ENCODE data around the gene CCL2. TPM values are rescaled to one million over a fixed set of nuclear protein-coding genes. Genes with fewer than 3 reads are reported as not detected.

CCL2 gene
- total RNA-seq, 2 donors from 2014 or later, result 30.2 to 41.8 TPM

DNA sequence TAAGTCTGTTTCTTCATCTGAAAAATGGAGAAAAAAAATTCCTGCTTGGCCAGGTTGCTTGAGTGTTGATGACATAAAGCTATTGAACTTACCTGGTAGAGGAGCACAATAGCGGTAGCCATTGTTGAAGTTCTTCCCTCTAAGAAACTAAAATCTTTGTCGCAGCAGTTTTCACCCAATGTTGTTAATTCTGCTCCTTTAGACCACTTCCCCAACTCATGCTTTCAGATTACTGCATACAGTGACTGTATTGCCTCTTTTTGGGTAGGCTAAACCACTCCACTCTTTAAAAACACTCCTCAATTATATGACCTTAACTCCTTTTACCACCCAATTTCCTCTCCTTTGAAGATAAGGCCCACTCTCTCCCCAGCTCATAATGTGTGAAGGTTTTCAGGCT lies 35.7 kb upstream of the CCL2 start:
- TF ChIP-seq, protein P1, sequence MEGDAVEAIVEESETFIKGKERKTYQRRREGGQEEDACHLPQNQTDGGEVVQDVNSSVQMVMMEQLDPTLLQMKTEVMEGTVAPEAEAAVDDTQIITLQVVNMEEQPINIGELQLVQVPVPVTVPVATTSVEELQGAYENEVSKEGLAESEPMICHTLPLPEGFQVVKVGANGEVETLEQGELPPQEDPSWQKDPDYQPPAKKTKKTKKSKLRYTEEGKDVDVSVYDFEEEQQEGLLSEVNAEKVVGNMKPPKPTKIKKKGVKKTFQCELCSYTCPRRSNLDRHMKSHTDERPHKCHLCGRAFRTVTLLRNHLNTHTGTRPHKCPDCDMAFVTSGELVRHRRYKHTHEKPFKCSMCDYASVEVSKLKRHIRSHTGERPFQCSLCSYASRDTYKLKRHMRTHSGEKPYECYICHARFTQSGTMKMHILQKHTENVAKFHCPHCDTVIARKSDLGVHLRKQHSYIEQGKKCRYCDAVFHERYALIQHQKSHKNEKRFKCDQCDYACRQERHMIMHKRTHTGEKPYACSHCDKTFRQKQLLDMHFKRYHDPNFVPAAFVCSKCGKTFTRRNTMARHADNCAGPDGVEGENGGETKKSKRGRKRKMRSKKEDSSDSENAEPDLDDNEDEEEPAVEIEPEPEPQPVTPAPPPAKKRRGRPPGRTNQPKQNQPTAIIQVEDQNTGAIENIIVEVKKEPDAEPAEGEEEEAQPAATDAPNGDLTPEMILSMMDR (IDR thresholded peaks at IDR 0.05), result no peak
- TF ChIP-seq POLR2A (IDR thresholded peaks at IDR 0.05), result no peak
- TF ChIP-seq POLR2AphosphoS5 (IDR thresholded peaks at IDR 0.05), result no peak
- H3K36me3 ChIP-seq, result no peaks in the 10 kb centered on the region
- no peak for DNase-seq (ENCODE audit: low spot score)
- no peaks in the 10 kb centered on the region for H3K27me3 ChIP-seq (replicated peaks; ENCODE audit: insufficient read depth)
- no peak overlapping the region for H3K4me3 ChIP-seq
- no peak overlapping the region for H3K27ac ChIP-seq
- WGBS, result 64% methylated on average over 2 of the region's 2 CpGs
- no peaks in the 10 kb centered on the region for H3K9me3 ChIP-seq
- intact Hi-C loops (cut with DNase I), result no loop called here
- H3K4me1 ChIP-seq (replicated peaks), result no peaks in the 10 kb centered on the region

DNA sequence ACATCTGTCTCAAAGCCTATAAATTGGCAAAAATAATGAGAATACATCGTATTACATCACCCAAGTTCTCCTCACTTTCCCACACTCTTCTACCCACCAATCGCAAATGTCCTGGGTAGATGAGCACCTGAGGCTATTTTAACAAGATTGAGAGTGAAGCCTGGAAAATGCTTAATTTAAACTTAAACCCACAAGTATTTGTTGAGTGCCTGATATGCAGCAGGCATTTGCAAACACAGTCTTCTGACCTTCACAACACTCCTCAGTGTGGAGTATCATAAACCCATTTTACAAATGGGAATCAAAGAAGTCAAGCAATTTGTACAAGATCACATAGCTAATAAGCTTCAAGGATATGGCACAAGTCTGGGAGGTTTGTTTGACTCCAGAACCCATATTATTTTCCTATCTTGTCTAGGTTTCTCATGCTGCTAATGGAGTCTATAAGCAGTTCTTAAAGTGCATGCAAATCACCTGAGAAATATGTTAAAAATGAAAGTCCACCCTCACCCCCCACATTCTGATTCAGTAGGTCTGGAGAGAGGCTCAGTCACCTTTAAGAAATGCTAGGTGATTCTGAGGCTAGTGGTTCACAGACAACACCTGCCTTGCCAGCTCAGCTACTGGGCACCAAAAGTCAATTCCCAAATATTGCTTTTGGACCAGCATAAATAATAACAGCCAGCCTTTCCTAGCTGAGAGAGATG lies 34.9 kb upstream of the CCL2 start:
- 90% methylated on average over 2 of the region's 2 CpGs for WGBS
- H3K27me3 ChIP-seq (replicated peaks; ENCODE audit: insufficient read depth), result no peaks in the 10 kb centered on the region
- TF ChIP-seq POLR2A (IDR thresholded peaks at IDR 0.05), result no peak
- no peak for TF ChIP-seq POLR2AphosphoS5 (IDR thresholded peaks at IDR 0.05)
- TF ChIP-seq, protein P1 (IDR thresholded peaks at IDR 0.05), result no peak

DNA sequence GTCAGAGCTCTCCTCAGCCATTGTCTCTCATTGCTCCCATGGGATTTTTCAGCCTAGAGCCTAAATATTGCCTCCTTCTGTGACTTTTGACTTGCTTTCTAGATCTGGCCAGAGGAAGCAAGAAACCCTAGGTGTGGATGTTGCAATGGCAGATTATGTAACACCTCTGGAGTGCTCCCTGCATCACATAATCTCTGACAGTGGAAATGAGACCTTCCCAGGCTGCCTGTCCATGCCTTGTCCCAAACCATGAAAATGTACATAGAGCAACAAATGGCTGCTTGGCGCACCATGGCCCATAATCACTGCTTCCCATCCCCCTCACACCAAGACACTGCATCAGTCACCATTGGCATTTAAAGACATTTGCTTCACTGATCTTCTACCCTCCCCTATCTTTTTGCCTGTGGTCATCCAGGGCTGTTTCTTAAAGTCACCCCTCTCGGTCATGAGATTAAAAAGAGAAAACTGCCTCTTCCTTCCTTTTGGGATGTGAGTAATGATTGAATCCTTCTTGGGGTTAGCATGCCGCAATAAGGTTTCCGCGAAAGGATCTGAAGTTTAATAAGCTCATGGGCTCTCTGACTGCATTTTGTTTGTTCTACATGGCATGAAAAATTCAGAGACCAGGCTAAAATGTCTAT lies 34.2 kb upstream of the CCL2 start:
- no peak for DNase-seq (ENCODE audit: low spot score)
- Histone ChIP-seq H3K4me1 (replicated peaks) (no peaks in the 10 kb centered on the region), H3K36me3 (no peaks in the 10 kb centered on the region), H3K27ac (no peak overlapping the region), H3K27me3 (replicated peaks; ENCODE audit: insufficient read depth) (no peaks in the 10 kb centered on the region), H3K9me3 (no peaks in the 10 kb centered on the region), H3K4me3 (no peak overlapping the region)
- intact Hi-C loops (cut with DNase I), result no loop called here
- 89% methylated on average over 5 of the region's 5 CpGs for WGBS
- TF ChIP-seq, protein P1 (IDR thresholded peaks at IDR 0.05), result no peak
- TF ChIP-seq POLR2A (IDR thresholded peaks at IDR 0.05) (no peak), POLR2AphosphoS5 (IDR thresholded peaks at IDR 0.05) (no peak)

More for the DNA sequence above, 34.9 kb upstream of the CCL2 start:
- no peak overlapping the region for H3K4me3 ChIP-seq
- no peaks in the 10 kb centered on the region for H3K9me3 ChIP-seq
- H3K4me1 ChIP-seq (replicated peaks), result no peaks in the 10 kb centered on the region
- no peak for DNase-seq (ENCODE audit: low spot score)
- H3K27ac ChIP-seq, result no peak overlapping the region
- no peaks in the 10 kb centered on the region for H3K36me3 ChIP-seq
- intact Hi-C loops (cut with DNase I), result no loop called here

GRCh38 chr17:34221411-34221810 lies 33.7 kb upstream of the CCL2 start:
- no peak for DNase-seq (ENCODE audit: low spot score)
- H3K27me3 ChIP-seq (replicated peaks; ENCODE audit: insufficient read depth), result no peaks in the 10 kb centered on the region
- no peak overlapping the region for H3K27ac ChIP-seq
- no peaks in the 10 kb centered on the region for H3K9me3 ChIP-seq
- 90% methylated on average over 4 of the region's 4 CpGs for WGBS
- H3K36me3 ChIP-seq, result no peaks in the 10 kb centered on the region
- TF ChIP-seq POLR2AphosphoS5 (IDR thresholded peaks at IDR 0.05), result no peak
- H3K4me3 ChIP-seq, result no peak overlapping the region
- intact Hi-C loops (cut with DNase I), result no loop called here
- H3K4me1 ChIP-seq (replicated peaks), result no peaks in the 10 kb centered on the region

DNA sequence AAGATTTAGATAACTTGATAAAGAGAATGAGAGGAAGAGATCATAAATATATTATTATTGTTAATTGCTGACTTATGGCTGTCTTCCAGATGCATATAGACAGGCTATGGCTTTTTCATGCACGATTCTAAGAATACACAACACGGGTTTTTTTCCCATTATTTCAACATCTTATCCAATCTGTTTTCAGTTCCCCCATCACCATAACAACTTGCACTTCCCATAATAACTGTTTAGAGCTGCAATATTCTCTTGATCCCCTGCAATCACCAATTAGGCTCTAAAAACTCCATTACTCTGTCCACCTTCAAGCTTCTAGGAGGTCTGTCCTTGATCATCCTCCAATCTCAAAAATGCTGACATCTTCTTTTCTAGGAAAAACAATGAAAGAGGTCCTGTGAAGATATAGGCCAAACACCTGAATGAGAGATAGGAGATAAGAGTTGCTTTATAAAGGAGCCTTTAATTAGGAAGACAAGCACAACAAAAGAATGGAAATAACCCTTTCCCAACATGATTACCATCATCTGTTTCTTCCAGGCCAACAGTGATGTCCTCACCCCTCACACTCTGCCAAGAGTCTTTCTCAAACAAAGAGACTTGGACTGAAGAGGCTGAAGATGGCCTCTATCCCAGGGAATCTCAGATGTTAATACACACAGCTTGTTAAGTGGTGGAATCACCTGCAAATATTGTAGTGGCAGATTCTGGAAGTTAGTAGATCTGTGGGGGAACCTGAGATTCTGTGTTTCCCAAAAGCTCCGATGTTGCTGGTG lies 32.2 kb upstream of the CCL2 start:
- DNase-seq (ENCODE audit: low spot score), result no peak
- 70% methylated on average over 3 of the region's 3 CpGs for WGBS
- TF ChIP-seq, protein P1 (IDR thresholded peaks at IDR 0.05), result no peak
- TF ChIP-seq POLR2A (IDR thresholded peaks at IDR 0.05) (no peak), POLR2AphosphoS5 (IDR thresholded peaks at IDR 0.05) (no peak)
- H3K36me3 ChIP-seq, result no peaks in the 10 kb centered on the region
- intact Hi-C loops (cut with DNase I), result no loop called here
- no peaks in the 10 kb centered on the region for H3K4me1 ChIP-seq (replicated peaks)
- H3K9me3 ChIP-seq, result no peaks in the 10 kb centered on the region
- no peak overlapping the region for H3K27ac ChIP-seq
- no peak overlapping the region for H3K4me3 ChIP-seq
- H3K27me3 ChIP-seq (replicated peaks; ENCODE audit: insufficient read depth), result no peaks in the 10 kb centered on the region
